Activated CD4-positive, alpha-beta memory T cell treated with anti-CD3 and anti-CD28 coated beads for 36 hours (primary cell): Measurements from ENCODE around the gene GPC3. TPM values are rescaled to one million over a fixed set of nuclear protein-coding genes. Genes with fewer than 3 reads are reported as not detected.

Experiments
- CTCF ChIA-PET: fragments of 350-600 bp; sonication (Branson Sonifier 250); formaldehyde crosslinking; loops from one replicate; lab custom pipeline; 2021; ENCODE audit warnings: antibody characterized with exemption, inconsistent platforms; lab: Charles Lee
- POLR2A ChIA-PET: fragments of 350-600 bp; sonication (Branson Sonifier 250); formaldehyde crosslinking; loops from one replicate; lab custom pipeline; 2021; ENCODE audit warnings: antibody characterized with exemption; lab: Charles Lee
- DNase-seq: peaks from one replicate; pipeline ENCODE4 v3.0.0-alpha.2; 2020
- H3K27ac Mint-ChIP-seq: one replicate; pipeline ENCODE4 v1.8.0; 2021; ENCODE audit warnings: mixed read lengths
- H3K27me3 Mint-ChIP-seq: one replicate; pipeline ENCODE4 v1.8.0; 2021; ENCODE audit warnings: mixed read lengths
- H3K36me3 Mint-ChIP-seq: one replicate; pipeline ENCODE4 v1.8.0; 2021; ENCODE audit warnings: mixed read lengths
- H3K4me1 Mint-ChIP-seq: one replicate; pipeline ENCODE4 v1.8.0; 2021; ENCODE audit warnings: low read depth, mixed read lengths
- H3K4me3 Mint-ChIP-seq: one replicate; pipeline ENCODE4 v1.8.0; 2021; ENCODE audit warnings: mild to moderate bottlenecking, mixed read lengths
- H3K9me3 Mint-ChIP-seq: one replicate; pipeline ENCODE4 v1.8.0; 2021; ENCODE audit warnings: mixed read lengths
- intact Hi-C: fragments of 100-400 bp; cut with micrococcal nuclease; formaldehyde crosslinking; loops from one replicate; pipeline ENCODE4 v1.15.1; 2023
- total RNA-seq, 2 experiments: library from RNA; stranded (reverse); gene quantifications; one replicate each; pipeline ENCODE4 v1.2.3, GENCODE V29; 2021

GPC3 gene
- total RNA-seq, 2 experiments from 2014 or later, result 0.14 to 0.39 TPM

- DNase-seq, result no peak
- no peaks in the 10 kb centered on the region for H3K4me1 Mint-ChIP-seq
- H3K9me3 Mint-ChIP-seq, result no peaks in the 10 kb centered on the region
- ChIA-PET CTCF (no interaction called here), POLR2A (no interaction called here)
- no peak overlapping the region for H3K4me3 Mint-ChIP-seq
- H3K36me3 Mint-ChIP-seq, result no peaks in the 10 kb centered on the region
- H3K27me3 Mint-ChIP-seq, result peaks cover 1% of the 10 kb centered on the region
- no peak overlapping the region for H3K27ac Mint-ChIP-seq
- intact Hi-C loops, result no loop called here
Measured at GRCh38 chrX:133587071-133587470, 398.3 kb downstream of the GPC3 start.

GRCh38 chrX:133586443-133586842 is 399.0 kb downstream of the GPC3 start:
- POLR2A ChIA-PET, result no interaction called here
- Mint-ChIP-seq H3K36me3 (no peaks in the 10 kb centered on the region), H3K27ac (no peak overlapping the region), H3K4me3 (no peak overlapping the region), H3K4me1 (no peaks in the 10 kb centered on the region), H3K27me3 (peaks cover 1% of the 10 kb centered on the region), H3K9me3 (no peaks in the 10 kb centered on the region)
- DNase-seq, result no peak
- intact Hi-C loops, result no loop called here
- CTCF ChIA-PET, result no interaction called here

DNA sequence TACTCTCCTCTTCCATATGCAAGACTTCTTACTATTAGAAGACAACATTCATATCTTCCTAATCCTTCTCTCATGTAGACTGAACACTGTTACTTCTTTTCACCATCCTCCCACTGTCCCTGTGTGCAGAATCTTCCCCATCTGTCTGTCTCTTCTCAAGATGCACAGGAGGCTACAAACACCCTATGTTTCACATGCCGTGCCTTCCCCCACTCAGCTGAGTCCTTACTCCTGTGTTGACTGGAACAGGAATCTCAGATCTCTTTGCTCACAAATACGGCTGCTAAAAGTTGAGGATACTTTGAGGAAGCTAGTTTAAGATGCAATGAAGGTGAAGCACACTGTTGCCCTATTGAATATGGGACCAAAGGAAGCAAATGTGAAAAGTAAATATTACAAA is 401.6 kb downstream of the GPC3 start:
- no peak overlapping the region for H3K4me3 Mint-ChIP-seq
- H3K4me1 Mint-ChIP-seq, result no peaks in the 10 kb centered on the region
- H3K27me3 Mint-ChIP-seq, result peaks cover 4% of the 10 kb centered on the region
- no peaks in the 10 kb centered on the region for H3K9me3 Mint-ChIP-seq
- intact Hi-C loops, result no loop called here
- POLR2A ChIA-PET, result no interaction called here
- no peaks in the 10 kb centered on the region for H3K36me3 Mint-ChIP-seq
- no peak overlapping the region for H3K27ac Mint-ChIP-seq
- CTCF ChIA-PET, result no interaction called here
- DNase-seq, result no peak

GRCh38 chrX:133580625-133581024 is 404.8 kb downstream of the GPC3 start:
- no peak overlapping the region for H3K4me3 Mint-ChIP-seq
- ChIA-PET CTCF (no interaction called here), POLR2A (no interaction called here)
- no peaks in the 10 kb centered on the region for H3K9me3 Mint-ChIP-seq
- H3K27ac Mint-ChIP-seq, result no peak overlapping the region
- no peak for DNase-seq
- no peaks in the 10 kb centered on the region for H3K36me3 Mint-ChIP-seq
- intact Hi-C loops, result no loop called here
- H3K27me3 Mint-ChIP-seq, result peaks cover 4% of the 10 kb centered on the region
- H3K4me1 Mint-ChIP-seq, result no peaks in the 10 kb centered on the region

- Mint-ChIP-seq H3K9me3 (no peaks in the 10 kb centered on the region), H3K4me1 (no peaks in the 10 kb centered on the region), H3K36me3 (no peaks in the 10 kb centered on the region), H3K27me3 (peaks cover 4% of the 10 kb centered on the region), H3K4me3 (no peak overlapping the region), H3K27ac (no peak overlapping the region)
- DNase-seq, result no peak
- intact Hi-C loops, result no loop called here
- ChIA-PET CTCF (no interaction called here), POLR2A (no interaction called here)
Measured at GRCh38 chrX:133579631-133580030, 405.8 kb downstream of the GPC3 start.

GRCh38 chrX:133576876-133577275 is 408.5 kb downstream of the GPC3 start:
- ChIA-PET CTCF (no interaction called here), POLR2A (no interaction called here)
- H3K4me3 Mint-ChIP-seq, result no peak overlapping the region
- H3K27me3 Mint-ChIP-seq, result peaks cover 3% of the 10 kb centered on the region
- H3K9me3 Mint-ChIP-seq, result peaks cover 8% of the 10 kb centered on the region
- H3K4me1 Mint-ChIP-seq, result no peaks in the 10 kb centered on the region
- no peak for DNase-seq
- H3K27ac Mint-ChIP-seq, result no peak overlapping the region
- intact Hi-C loops, result no loop called here
- no peaks in the 10 kb centered on the region for H3K36me3 Mint-ChIP-seq

DNA sequence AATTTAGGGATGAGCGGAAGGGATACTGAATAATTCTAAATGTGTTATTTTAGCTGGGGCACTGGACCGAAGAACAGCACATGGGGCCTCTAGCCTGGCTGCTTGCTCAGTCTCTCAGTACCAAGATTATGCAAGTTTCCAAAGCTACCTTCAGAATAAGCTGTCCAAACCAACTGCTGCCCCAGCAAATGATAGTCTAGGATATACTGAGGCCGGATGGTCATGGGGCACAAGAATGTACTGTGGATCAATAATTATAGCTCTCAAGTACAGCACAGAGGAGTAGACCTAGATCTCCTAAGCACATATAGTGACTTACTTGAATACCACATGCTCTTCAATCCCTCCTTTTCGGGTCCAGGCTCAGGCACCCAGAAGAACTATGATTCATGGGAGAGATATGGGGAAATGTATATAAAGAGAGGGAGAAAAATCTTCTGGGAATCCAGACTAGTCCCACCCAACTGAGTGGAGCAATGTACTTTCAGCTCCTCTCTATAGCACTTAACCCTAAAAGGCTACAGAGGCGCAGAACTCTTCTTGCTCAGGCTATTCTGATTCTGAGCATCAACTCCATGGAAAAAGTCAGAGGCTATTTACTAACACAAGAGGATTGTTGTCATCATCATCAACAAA is 409.8 kb downstream of the GPC3 start:
- CTCF ChIA-PET, result no interaction called here
- peaks cover 3% of the 10 kb centered on the region for H3K27me3 Mint-ChIP-seq
- POLR2A ChIA-PET, result no interaction called here
- H3K36me3 Mint-ChIP-seq, result no peaks in the 10 kb centered on the region
- intact Hi-C loops, result no loop called here
- no peak overlapping the region for H3K4me3 Mint-ChIP-seq
- no peak for DNase-seq
- peaks cover 8% of the 10 kb centered on the region for H3K9me3 Mint-ChIP-seq
- no peaks in the 10 kb centered on the region for H3K4me1 Mint-ChIP-seq
- no peak overlapping the region for H3K27ac Mint-ChIP-seq

DNA sequence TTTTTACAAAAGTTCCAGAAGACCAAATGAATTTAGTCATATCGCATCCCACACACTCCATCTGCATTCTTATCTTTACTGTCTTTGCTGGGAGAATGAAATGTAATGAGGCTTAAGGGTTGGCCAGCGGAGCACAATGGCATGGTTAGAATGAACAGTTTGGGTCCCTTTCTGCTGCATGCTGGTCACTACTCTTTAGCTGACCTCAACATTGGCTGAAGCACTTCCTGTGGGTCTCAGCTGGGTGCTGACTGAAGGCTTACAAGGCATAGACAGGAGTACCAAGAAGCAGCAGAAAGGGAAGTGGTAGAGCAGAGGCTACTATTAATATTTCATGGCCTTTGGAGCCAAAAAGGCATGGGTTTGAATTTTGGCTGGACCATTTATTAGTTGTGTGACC is 410.7 kb downstream of the GPC3 start:
- intact Hi-C loops, result no loop called here
- no peak overlapping the region for H3K4me3 Mint-ChIP-seq
- H3K27ac Mint-ChIP-seq, result no peak overlapping the region
- H3K9me3 Mint-ChIP-seq, result peaks cover 8% of the 10 kb centered on the region
- H3K4me1 Mint-ChIP-seq, result no peaks in the 10 kb centered on the region
- H3K36me3 Mint-ChIP-seq, result no peaks in the 10 kb centered on the region
- peaks cover 3% of the 10 kb centered on the region for H3K27me3 Mint-ChIP-seq
- ChIA-PET POLR2A (no interaction called here), CTCF (no interaction called here)
- DNase-seq, result no peak

DNA sequence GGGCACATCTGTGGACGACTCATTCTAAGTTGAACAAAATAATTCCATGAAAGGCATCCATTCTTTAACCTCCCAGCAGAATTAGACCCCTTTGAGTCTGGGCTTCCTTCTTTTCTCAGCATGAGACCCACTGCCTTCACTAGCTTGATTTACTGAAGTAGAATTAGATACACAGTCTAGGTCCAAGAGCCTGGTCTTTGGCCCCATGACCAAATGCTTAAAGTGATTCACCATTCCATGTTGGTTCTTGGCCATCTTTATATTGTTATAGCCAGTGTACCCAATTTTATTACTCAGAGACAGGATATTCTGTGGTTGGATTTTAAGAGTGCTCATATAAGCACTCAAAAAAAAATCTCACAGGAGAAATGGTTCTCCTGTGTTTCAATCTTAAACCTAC is 414.8 kb downstream of the GPC3 start:
- peaks cover 8% of the 10 kb centered on the region for H3K9me3 Mint-ChIP-seq
- no peak for DNase-seq
- H3K36me3 Mint-ChIP-seq, result no peaks in the 10 kb centered on the region
- no peaks in the 10 kb centered on the region for H3K4me1 Mint-ChIP-seq
- H3K4me3 Mint-ChIP-seq, result no peak overlapping the region
- intact Hi-C loops, result no loop called here
- no peak overlapping the region for H3K27ac Mint-ChIP-seq
- POLR2A ChIA-PET, result no interaction called here
- no peaks in the 10 kb centered on the region for H3K27me3 Mint-ChIP-seq
- CTCF ChIA-PET, result no interaction called here

GRCh38 chrX:133569217-133569616 is 416.2 kb downstream of the GPC3 start:
- ChIA-PET POLR2A (no interaction called here), CTCF (no interaction called here)
- Mint-ChIP-seq H3K9me3 (peaks cover 8% of the 10 kb centered on the region), H3K4me3 (no peak overlapping the region), H3K36me3 (no peaks in the 10 kb centered on the region), H3K27me3 (no peaks in the 10 kb centered on the region), H3K4me1 (no peaks in the 10 kb centered on the region), H3K27ac (no peak overlapping the region)
- intact Hi-C loops, result no loop called here
- no peak for DNase-seq

DNA sequence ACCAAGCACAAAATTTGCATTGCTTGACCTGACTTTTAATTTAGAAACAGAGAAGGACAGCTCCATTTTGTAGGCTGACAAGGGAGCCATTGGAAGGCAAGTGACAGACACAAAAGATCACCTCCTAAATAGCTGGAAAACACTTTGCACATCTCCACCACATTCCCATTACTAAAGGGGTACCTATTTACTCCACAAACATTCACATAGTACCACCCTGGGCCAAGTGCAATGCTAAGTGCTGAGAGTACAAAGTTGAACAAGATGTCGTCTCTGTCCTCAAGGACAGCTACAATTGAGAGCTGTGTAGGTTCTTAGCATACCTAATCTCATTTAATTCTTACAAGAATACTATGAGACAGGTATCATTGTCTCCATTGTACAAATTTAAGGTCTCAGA is 417.3 kb downstream of the GPC3 start:
- Mint-ChIP-seq H3K4me1 (no peaks in the 10 kb centered on the region), H3K27ac (no peak overlapping the region), H3K27me3 (no peaks in the 10 kb centered on the region), H3K36me3 (no peaks in the 10 kb centered on the region), H3K4me3 (no peak overlapping the region), H3K9me3 (peaks cover 5% of the 10 kb centered on the region)
- intact Hi-C loops, result no loop called here
- DNase-seq, result no peak
- POLR2A ChIA-PET, result no interaction called here
- CTCF ChIA-PET, result no interaction called here

- no peak for DNase-seq
- Mint-ChIP-seq H3K27me3 (no peaks in the 10 kb centered on the region), H3K4me3 (no peak overlapping the region), H3K9me3 (no peaks in the 10 kb centered on the region), H3K4me1 (no peaks in the 10 kb centered on the region), H3K27ac (no peak overlapping the region), H3K36me3 (no peaks in the 10 kb centered on the region)
- intact Hi-C loops, result no loop called here
- POLR2A ChIA-PET, result no interaction called here
- CTCF ChIA-PET, result no interaction called here
Measured at GRCh38 chrX:133566876-133567275, 418.5 kb downstream of the GPC3 start.

DNA sequence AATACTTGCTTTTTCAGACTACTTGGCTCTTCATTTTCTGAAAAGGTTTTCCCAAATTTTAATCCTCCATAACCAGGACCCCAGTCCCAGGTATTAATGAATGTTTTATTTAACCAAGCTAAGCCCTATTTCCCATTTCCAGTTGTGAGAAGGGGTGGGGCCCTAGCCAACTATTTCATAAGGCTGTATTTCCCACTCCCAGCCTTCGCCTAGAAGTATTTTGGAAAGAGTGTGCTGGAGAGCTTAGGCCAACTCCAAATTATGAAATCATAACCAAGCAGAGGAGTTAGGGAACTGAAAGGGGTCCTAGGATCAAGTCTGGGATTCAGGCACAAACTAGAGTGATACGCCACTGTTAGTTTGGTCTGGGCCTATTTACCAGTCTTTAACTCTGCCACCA is 421.7 kb downstream of the GPC3 start:
- Mint-ChIP-seq H3K27ac (no peak overlapping the region), H3K9me3 (no peaks in the 10 kb centered on the region), H3K4me3 (no peak overlapping the region), H3K4me1 (no peaks in the 10 kb centered on the region), H3K27me3 (no peaks in the 10 kb centered on the region), H3K36me3 (no peaks in the 10 kb centered on the region)
- ChIA-PET POLR2A (no interaction called here), CTCF (no interaction called here)
- intact Hi-C loops, result no loop called here
- no peak for DNase-seq
